K562 (cell line): ENCODE measurements around the gene NSUN3. TPM values are rescaled to one million over a fixed set of nuclear protein-coding genes. Genes with fewer than 3 reads are reported as not detected.

ENCODE experiments used
- E2F5 ChIP-seq: sonication (generic); formaldehyde crosslinking; IDR thresholded peaks from 2 replicates; pipeline ENCODE4 v1.8.0; 2022; ENCODE audit warnings: mild to moderate bottlenecking, missing genetic modification reagents
- EHMT2 ChIP-seq: fragments of 450-650 bp; IDR thresholded peaks from 2 replicates; pipeline ENCODE4 v1.6.1; 2018; ENCODE audit warnings: antibody characterized with exemption
- IRF1 ChIP-seq: sonication (generic); formaldehyde crosslinking; IDR thresholded peaks from 2 replicates; pipeline ENCODE4 v1.8.0; 2022; ENCODE audit warnings: missing genetic modification reagents, mild to moderate bottlenecking, borderline replicate concordance
- MCM2 ChIP-seq: fragments of 450-650 bp; IDR thresholded peaks from 2 replicates; pipeline ENCODE4 v1.6.1; 2017; ENCODE audit warnings: low read depth, mild to moderate bottlenecking
- NFYB ChIP-seq: IDR thresholded peaks from 2 replicates; pipeline ENCODE4 v1.6.1; 2011; ENCODE audit warnings: mild to moderate bottlenecking, moderate library complexity; ENCODE audit not compliant: insufficient read length; ENCODE audit errors: extremely low read depth
- POLR2B ChIP-seq: fragments of 450-650 bp; IDR thresholded peaks from 2 replicates; pipeline ENCODE4 v1.6.1; 2018; ENCODE audit warnings: low read depth; ENCODE audit not compliant: partially characterized antibody
- ZHX1 ChIP-seq: fragments of 150-350 bp; conservative IDR thresholded peaks from 2 replicates; pipeline ENCODE4 v1.6.1; 2014; ENCODE audit warnings: low read length
- ZNF318 ChIP-seq, 2 experiments: fragments of 450-650 bp; IDR thresholded peaks; 2 replicates each; pipeline ENCODE4 v1.6.1; 2016; ENCODE audit warnings: mild to moderate bottlenecking in 2 of 2, borderline replicate concordance in 1 of 2, low read depth in 1 of 2, moderate library complexity in 1 of 2
- polyA plus RNA-seq, 8 experiments: library from polyadenylated mRNA; depleted of rRNA in 4 of 8; stranded (reverse) in 5 of 8; unstranded in 3 of 8; fragments of >200 nt; fragmentation: Nextera tagmentation in 2 of 8; fragmentation: Illumina TruSeq in 1 of 8; extraction: Ambion mirVana in 2 of 8; extraction: Trizol in 1 of 8; gene quantifications; 2 replicates each; pipeline versions ENCODE4 v1.2.1 to v1.2.3, GENCODE V29; 2011 to 2014; ENCODE audit warnings: inconsistent platforms in 1 of 8, missing spikeins in 1 of 8
- total RNA-seq, 7 experiments: library from RNA; depleted of rRNA in 6 of 7; stranded (reverse); fragments of >200 nt in 6 of 7; fragmentation: Illumina TruSeq in 2 of 7; extraction: Trizol in 2 of 7; gene quantifications; 2 replicates each; pipeline versions ENCODE4 v1.2.1 to v1.2.3, GENCODE V29; 2011 to 2021; ENCODE audit warnings: low replicate concordance in 1 of 7

Gene NSUN3
- total and polyA plus RNA-seq, 9 of the 15 experiments (the other 6 are each of a cell fraction or from before 2014, with no cell fraction given) = 4.4 to 12.3 (median 7.6) TPM

- TF ChIP-seq ZHX1 (no peak), E2F5 (CRISPR knock-in tag) (no peak), NFYB (no peak), POLR2B (no peak), EHMT2 (no peak), IRF1 (CRISPR knock-in tag) (no peak), MCM2 (no peak), ZNF318 (IDR thresholded peaks at IDR 0.05; ENCODE audit: borderline replicate concordance in 1 of 2, low read depth in 1 of 2) (no peak)
Measured at GRCh38 chr3:94132777-94133176, 69.9 kb downstream of the NSUN3 start (continued).
